GM19099 (cell line): Measurements from ENCODE around the gene FILIP1L.

Source experiments
- POLR2A ChIP-seq: IDR thresholded peaks from 3 replicates; pipeline ENCODE4 v1.6.1; 2011; ENCODE audit warnings: low read depth; ENCODE audit not compliant: insufficient read length; ENCODE audit errors: extremely low read depth

Gene FILIP1L

DNA sequence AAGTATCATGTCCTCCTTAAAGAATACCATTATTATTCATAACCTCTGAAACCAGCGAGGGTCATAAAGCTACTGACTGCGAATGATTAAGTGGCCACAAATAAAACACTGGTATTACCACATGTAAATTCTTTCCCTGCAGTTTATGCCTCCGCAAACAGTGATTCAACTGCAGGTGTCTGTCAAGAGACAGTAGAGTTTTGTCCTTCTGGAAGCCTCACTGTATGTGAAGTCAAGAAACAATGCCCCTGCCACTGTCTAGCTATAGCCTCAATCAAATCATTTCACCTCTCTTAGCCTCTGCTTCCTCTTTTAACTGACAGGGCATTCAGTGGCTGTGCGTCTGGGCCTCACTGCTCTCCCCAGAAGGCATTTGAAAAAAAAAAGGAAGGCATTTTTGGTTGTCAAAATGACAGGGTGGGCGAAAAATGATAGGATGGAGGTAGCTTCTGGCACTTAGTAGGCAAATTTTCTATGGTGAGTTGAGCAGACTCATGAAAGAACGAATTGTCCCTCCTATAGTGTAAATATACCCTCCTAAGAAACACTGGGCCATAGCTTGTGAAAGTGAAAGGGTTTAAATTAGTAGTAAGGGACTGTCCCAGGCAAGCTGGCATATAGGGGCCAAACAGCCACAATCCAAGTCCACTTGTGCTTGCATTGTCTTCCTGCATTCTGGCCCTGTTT, 66.7 kb downstream of the FILIP1L start:
- TF ChIP-seq POLR2A = no peak

DNA sequence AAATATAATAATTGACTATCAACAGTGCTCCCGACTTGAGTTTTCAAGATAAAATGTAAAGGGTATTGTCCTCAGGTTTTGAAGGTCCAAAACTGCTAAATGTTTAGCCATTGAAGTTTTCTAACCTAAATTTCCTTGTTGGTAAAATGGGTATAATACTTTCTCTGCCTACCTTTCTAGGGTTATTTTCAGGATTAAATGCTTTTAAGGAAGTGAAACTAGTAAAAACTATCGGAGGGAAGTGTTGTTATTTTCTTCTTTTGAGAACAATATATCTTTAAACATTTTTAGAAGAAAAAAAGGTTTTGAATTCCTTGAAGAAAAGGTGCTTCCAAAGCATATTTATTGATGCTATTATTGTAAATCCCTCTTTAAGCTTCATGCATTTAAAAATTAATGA, 67.3 kb downstream of the FILIP1L start:
- no peak for TF ChIP-seq POLR2A

DNA sequence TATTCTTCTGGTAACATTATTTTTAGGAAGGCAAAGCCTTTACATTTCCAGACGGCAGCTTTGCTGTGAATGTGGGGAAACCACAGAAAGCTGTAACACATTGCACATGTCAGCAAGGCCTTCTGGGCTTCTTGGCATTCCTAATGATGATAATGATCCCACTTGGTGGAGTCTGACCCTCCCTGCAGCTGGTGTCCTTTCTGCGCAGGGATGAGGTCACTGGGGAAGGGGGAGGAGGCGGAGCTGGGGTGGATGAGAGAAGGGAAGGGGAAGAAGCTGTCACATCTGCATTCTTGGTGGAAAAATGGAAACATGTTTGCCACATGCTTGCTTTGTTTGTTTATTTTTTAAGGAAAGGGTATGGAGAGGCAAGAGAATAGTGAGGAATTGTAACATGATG, 68.6 kb downstream of the FILIP1L start:
- TF ChIP-seq POLR2A = no peak

DNA sequence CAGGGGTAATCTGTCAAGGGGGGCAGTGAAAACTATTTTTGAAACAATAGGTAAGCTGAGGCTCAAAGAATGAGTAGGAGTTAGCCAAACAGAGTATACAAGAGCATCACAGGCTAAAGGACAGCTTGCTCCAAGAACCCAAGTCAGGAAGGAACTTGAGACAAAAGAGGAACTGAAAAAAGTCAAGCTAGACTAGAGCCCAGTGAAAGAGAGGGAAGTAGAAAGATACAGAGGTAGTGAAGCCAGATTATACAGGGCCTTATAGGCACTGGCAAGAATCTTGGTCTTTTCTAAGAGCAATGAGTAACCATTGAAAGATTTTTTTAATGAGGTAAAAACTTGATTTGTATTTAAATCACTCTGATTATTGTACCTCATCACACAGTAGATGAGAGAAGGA, 69.9 kb downstream of the FILIP1L start:
- TF ChIP-seq POLR2A = no peak

DNA sequence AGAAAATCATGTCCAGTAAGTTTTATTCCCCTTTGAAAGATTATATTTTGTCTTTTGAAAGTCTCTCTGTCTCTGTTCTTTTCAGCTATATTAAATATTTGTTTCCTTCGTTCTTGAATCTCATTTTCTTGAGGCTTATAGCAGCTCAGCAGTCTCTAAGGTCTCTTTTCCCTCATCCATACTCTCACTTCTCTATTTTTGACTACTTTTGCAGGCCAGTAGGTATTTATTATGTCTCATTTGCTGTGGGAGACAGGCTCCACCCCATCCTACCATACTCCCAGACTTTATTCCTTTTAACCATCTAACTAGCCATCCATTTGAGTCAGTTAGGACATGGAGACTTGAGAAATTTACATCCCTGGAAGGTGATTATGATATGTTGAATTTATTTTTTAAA, 71.0 kb downstream of the FILIP1L start:
- TF ChIP-seq POLR2A = no peak

DNA sequence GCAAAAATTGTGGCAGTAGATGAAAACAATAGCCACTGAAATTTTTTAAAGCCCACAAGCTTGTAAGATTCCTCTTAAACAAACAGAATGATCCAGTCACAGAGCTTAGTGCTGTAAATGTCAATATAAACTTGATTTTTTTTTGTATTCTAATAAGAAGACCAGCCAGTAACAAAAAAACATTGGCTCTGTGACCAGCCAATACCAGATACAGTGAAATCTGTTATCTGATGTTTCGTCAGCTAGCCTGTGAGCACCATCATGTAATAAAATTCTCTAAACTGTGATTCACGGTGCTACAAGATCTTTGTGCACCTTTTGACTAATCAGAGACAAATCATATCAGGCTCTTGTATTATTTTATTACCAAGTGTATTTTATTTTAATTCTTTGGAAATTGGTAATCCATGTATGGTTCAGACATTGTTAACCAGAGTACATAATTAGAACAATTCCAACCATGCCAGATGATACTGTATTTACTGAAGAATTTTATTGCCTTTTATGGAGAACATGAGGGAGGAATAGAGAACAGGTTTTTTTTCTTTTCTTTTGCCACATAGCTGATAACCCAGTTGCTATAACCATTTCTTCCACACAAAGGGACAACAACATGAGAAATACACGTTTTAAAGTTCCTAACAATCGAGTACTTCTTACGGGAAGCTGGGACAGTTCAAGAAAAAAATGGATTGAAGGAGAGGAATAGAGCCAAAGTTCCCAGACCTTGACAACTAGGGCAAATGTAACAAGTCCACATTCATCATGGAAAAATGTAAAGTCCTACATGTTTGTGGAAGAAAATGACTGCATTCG, 71.9 kb downstream of the FILIP1L start:
- no peak for TF ChIP-seq POLR2A

DNA sequence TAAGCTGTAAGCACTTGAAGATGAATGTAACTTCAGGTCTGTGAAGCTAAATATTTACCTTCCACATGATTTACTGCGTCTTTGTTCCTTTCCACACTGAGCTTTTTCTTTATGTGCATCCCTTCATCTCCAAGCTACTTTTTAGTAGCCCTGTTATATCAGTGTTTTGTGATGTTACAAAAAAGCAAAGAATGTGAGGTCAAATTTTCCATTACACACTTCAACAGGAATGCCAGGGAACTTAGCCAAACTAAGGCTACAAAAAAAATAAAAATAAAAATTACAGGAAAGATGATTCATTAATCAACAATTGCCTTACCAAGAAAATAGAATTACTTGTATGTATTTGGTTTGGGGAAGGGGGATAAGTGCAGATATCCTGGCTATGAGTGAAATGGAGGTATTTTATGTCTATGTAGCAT, 73.0 kb downstream of the FILIP1L start:
- TF ChIP-seq POLR2A = no peak

DNA sequence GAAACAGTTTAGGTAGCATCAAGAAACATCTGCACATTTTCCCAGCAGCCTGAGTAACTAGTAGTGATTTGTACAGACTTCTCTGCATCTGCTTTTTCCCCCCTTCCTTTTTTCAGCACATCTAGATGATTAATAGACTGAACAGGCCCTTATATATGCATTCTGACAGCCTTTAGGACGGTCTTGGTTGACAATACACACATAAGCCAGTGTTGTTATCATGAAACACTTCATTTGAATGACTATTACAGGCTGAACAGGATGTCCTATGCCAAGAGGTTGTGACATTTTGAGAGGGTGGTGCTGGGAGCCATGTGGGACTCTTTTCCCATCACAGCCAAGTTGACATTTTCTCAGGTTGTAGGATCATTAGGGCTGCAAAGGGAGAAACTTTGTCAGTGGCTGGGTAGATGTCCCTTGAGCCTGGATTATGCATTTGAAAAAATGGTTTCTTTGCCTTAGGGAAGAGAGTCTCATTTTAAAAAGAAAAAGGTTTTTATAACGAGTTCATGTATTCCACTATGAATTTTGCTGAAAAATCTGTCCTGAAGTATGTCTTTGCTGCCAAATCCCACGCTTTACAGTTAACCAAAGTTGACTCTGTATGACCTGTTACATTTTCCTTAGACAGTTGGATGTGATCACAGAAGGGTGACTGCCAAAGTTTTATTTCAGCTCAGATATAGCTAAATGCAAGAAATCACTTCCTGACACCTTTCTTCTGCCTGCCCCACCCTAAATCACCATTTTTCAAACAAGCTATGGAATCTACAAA, 73.7 kb downstream of the FILIP1L start:
- no peak for TF ChIP-seq POLR2A

DNA sequence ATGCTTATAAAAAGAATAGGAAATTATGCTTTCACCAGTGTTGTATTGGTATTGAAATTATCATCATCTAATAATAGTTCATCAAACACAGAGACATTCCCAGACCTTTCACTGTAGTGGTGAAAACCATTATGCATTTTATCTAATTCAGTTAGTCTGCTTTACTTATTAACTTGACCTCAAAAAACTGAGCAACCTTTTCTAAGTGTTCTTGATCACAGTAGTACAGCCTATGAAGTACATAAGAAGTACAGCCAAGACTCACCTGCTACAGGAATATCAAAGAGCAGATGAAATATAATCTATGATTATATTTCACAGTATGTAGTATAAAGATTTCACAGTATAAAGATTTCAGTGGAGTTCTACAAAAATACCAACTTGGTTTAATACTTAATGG, 75.2 kb downstream of the FILIP1L start:
- no peak for TF ChIP-seq POLR2A

DNA sequence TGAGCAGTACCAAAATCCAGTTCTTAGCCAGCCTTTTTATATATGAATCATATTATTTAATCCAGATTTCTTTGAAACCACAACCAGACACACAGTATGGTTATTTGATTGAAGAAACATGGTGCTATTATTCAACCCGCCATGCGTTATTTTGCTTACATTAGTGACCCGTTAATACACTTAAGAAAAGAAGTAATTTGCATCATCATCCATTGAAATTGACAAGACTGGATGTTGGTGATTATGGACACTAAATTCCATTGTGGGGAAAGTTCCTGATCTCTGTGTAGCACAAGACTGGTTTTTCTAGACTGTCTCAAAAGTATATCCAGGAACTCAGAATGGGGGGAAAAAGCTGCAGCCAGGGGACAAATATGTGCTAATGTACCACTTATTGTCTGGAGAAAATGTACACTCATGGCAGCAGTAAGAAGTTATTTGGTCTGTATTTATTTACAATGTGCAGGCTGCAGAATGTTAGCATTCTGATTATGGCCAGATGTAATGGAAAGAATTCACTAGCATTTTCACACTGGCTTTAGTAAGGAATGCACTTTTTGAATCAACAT, 80.3 kb downstream of the FILIP1L start:
- no peak for TF ChIP-seq POLR2A

DNA sequence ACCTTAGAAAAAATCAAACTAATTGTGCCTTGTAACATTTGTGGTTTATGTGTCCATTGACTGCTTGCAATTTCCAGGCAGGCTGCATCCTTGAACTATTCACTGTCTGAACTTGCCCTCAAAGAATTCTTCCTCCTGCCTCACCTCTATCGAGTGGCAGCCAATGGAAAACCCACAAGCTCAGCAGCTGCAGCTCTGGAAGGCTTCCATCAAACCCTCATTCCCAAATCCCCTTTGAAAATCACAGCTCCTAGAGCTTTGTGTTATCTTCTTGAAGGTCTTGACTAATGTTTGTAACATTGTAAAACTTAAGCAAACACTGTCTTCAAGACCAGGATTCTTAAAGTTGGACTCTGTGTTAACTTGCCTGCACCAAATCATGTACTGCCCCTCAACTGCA, 81.1 kb downstream of the FILIP1L start:
- TF ChIP-seq POLR2A = no peak

DNA sequence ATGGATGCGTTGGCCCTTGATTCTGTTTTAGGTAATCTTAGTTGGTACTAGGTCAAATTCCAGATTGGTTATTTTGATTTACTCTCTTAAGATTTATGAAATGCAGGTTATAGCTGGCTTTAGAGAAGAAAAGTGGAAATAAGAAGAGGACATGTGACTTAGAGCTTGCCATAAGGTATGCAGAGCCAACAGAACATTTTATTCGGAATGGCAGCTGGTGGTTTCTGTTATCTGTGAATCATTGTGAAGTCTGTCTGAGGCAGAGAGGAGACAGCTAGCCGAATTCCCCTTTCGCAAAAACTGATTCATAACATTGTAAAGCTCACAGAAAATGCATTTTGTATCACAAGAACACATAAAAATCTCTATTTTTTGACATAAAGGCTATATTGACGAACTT, 82.1 kb downstream of the FILIP1L start:
- no peak for TF ChIP-seq POLR2A

DNA sequence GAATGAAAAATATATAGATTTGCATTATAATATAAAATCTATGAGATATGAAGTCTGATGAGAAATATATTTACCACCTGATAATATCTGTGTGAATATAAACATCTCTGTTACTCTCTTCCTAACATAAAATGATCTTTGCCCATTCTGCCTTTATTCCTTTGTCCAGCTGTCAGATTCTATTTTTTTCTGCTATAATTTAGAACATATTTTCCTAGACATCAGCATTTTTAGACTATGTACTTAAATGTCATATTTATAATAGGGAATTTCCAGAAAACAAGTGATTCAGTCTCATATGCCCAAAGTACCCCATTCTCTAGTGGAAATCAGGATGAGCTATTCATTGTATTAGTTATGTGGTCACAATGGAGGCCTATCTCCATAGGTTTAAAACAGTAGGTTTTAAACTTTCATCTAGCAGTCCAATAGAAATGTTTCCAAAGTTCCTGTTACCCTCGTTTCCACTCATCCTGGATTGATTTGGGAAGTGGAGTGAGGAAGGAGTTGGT, 83.3 kb downstream of the FILIP1L start:
- no peak for TF ChIP-seq POLR2A

DNA sequence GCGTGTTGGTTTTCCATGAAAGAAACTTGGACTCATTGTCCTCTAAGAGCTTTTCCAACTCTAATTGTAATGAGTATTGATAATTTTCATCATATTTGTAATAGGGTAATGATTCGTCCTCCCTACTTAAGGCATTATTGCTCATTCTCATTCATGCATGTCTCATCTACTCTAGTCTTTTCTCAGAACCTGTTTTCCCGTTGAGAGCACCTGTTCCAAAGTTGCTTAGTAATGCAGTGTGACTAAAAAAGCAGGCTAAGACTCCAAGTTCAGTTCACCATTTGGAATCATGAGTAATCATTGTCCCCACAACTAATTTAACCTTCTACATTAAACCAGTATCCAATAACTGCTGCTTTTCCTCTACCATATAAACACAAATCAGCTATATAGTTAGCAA, 84.0 kb downstream of the FILIP1L start:
- no peak for TF ChIP-seq POLR2A

DNA sequence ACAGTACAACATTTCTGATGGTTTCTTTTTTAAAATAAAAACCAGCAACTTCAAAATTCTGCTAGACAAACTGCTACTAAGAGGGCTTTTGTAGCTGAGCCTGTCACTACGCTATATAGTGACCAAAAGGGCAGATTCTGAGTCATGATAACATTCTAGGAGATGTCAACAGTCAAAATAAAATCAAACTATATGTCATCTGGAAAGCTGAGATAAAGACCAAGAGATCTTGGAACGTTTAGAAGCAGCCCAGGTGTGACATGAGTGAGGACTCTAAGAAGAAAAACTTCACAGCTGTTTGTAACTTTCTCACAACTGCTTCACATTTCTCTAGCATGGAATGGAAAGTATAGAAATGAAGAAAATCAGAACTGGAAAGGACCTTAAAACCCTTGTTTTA, 84.6 kb downstream of the FILIP1L start:
- no peak for TF ChIP-seq POLR2A

DNA sequence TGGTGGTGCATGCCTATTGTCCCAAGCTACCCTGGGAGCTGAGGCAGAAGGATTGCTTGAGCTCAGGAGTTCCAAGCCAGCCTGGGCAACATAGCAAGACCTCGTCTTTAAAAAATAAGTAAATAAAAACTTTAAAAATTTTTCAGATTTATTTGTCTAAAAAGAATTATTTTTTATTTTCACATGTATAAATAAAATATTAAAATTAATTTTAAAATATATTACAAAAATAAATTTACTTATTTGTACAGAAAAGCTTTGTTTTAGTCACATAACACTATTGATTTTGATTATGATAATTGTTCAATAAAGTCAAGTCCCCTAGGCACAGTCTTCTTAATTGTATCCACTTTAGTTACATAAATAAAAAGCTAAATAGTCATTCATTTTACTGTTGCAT, 85.2 kb downstream of the FILIP1L start:
- no peak for TF ChIP-seq POLR2A

DNA sequence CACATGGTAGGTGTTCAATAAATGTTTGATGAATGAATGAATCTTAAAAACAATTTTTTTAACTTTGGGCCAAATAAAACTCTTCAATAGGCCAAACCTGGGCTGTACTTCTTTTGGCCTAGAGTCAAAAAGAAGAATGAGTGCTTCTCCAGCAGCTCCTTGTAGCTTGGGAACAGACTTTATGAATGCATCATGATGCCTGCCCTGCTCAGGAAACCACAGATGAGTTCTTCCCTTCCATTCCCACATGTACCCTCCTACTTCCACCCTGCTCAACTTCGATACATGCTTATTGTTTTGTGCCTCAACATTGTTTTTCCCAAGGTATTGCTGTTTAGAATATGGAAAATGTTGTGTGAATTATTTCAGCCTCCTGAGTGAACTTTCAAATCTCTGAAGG, 87.0 kb downstream of the FILIP1L start:
- TF ChIP-seq POLR2A = no peak
